Esophagus squamous epithelium (tissue), 4 donors: ENCODE data around the gene MRPS27.

ENCODE experiments used
- CTCF ChIP-seq, 6 experiments: fragments of 450-650 bp in 4 of 6; fragments of 200-600 bp in 2 of 6; sonication (generic) in 2 of 6; IDR thresholded peaks; one replicate each; pipeline ENCODE4 v1.5.1; 2016 to 2019; ENCODE audit warnings: antibody characterized with exemption in 6 of 6, mild to moderate bottlenecking in 4 of 6, moderate library complexity in 4 of 6
- POLR2A ChIP-seq, 4 donors: fragments of 450-650 bp; IDR thresholded peaks; one replicate each; pipeline ENCODE4 v1.6.1; 2017; ENCODE audit warnings: antibody characterized with exemption in 4 of 4, mild to moderate bottlenecking in 4 of 4, moderate library complexity in 3 of 4

- peak; percentile 81 to 95 (median 92) for TF ChIP-seq CTCF (IDR thresholded peaks at IDR 0.05)
- peak in 3 of 4 donors; percentile 93 to 97 (median 96) for TF ChIP-seq POLR2A (IDR thresholded peaks at IDR 0.05)
These were observed 11.8 kb downstream of the MRPS27 start for GRCh38 chr5:72307968-72308852.
